Mucosa of gallbladder (tissue), 1 donor: ENCODE measurements around the gene PIK3CD. TPM values are rescaled to one million over a fixed set of nuclear protein-coding genes. Genes with fewer than 3 reads are reported as not detected.
A peak's percentile ranks its signal among the peaks of the same experiment; 100 is the strongest.
"Not testable (repeated sequence)": the region's sequence is repeated elsewhere in the genome, so short reads cannot be mapped to it uniquely, and the experiment has no call there.

Experiments
- DNase-seq: peaks from one replicate; pipeline ENCODE4 v3.0.0-alpha.2; 2020; ENCODE audit warnings: low spot score
- total RNA-seq: library from RNA; stranded (reverse); gene quantifications from one replicate; pipeline ENCODE4 v1.2.1, GENCODE V29; 2021
- donor health status: DM: no; HTN: no; CAD: no.

The PIK3CD gene
- total RNA-seq, 1 donor from 2014 or later = 17.6 TPM

GRCh38 chr1:9736241-9736640 is 84.7 kb downstream of the PIK3CD start:
- DNase-seq = no peak

- peak; percentile 46 for DNase-seq
Observed at GRCh38 chr1:9737057-9737456, 85.5 kb downstream of the PIK3CD start.

- no peak for DNase-seq
Observed at GRCh38 chr1:9737671-9738070, 86.1 kb downstream of the PIK3CD start.

- no peak for DNase-seq
Observed at GRCh38 chr1:9744106-9744799, 92.7 kb downstream of the PIK3CD start.

- no peak for DNase-seq
Observed at GRCh38 chr1:9746211-9746610, 94.7 kb downstream of the PIK3CD start.

- no peak for DNase-seq
Observed at GRCh38 chr1:9746651-9747050, 95.1 kb downstream of the PIK3CD start.

GRCh38 chr1:9748391-9748790 is 96.9 kb downstream of the PIK3CD start:
- not testable (repeated sequence) for DNase-seq

GRCh38 chr1:9749361-9749760 is 97.8 kb downstream of the PIK3CD start:
- DNase-seq = no peak

GRCh38 chr1:9751971-9752370 is 100.4 kb downstream of the PIK3CD start:
- no peak for DNase-seq

GRCh38 chr1:9753121-9753531 is 101.6 kb downstream of the PIK3CD start:
- no peak for DNase-seq

GRCh38 chr1:9755441-9755995 is 104.0 kb downstream of the PIK3CD start:
- no peak for DNase-seq

GRCh38 chr1:9758559-9759121 is 107.1 kb downstream of the PIK3CD start:
- no peak for DNase-seq

GRCh38 chr1:9759939-9760338 is 108.4 kb downstream of the PIK3CD start:
- no peak for DNase-seq

GRCh38 chr1:9760824-9761223 is 109.3 kb downstream of the PIK3CD start:
- DNase-seq = no peak

GRCh38 chr1:9761855-9762254 is 110.3 kb downstream of the PIK3CD start:
- DNase-seq = no peak

- not testable (repeated sequence) for DNase-seq
Observed at GRCh38 chr1:9762446-9762845, 110.9 kb downstream of the PIK3CD start.

GRCh38 chr1:9763914-9764313 is 112.4 kb downstream of the PIK3CD start:
- no peak for DNase-seq

- no peak for DNase-seq
Observed at GRCh38 chr1:9764550-9764949, 113.0 kb downstream of the PIK3CD start.

GRCh38 chr1:9766759-9767442 is 115.4 kb downstream of the PIK3CD start:
- DNase-seq = no peak

- DNase-seq = no peak
Observed at GRCh38 chr1:9767964-9768668, 116.6 kb downstream of the PIK3CD start.

GRCh38 chr1:9768983-9769382 is 117.5 kb downstream of the PIK3CD start:
- DNase-seq = no peak

- DNase-seq = peak; percentile 38
Observed at GRCh38 chr1:9770298-9770697, 118.8 kb downstream of the PIK3CD start.
